ENCODE measurements around the gene SRR. TPM values are rescaled to one million over a fixed set of nuclear protein-coding genes. Genes with fewer than 3 reads are reported as not detected.
A peak's percentile ranks its signal among the peaks of the same experiment; 100 is the strongest.

Gene SRR
- total RNA-seq, 2 donors from 2014 or later, result 10.5 to 20.8 TPM

DNA sequence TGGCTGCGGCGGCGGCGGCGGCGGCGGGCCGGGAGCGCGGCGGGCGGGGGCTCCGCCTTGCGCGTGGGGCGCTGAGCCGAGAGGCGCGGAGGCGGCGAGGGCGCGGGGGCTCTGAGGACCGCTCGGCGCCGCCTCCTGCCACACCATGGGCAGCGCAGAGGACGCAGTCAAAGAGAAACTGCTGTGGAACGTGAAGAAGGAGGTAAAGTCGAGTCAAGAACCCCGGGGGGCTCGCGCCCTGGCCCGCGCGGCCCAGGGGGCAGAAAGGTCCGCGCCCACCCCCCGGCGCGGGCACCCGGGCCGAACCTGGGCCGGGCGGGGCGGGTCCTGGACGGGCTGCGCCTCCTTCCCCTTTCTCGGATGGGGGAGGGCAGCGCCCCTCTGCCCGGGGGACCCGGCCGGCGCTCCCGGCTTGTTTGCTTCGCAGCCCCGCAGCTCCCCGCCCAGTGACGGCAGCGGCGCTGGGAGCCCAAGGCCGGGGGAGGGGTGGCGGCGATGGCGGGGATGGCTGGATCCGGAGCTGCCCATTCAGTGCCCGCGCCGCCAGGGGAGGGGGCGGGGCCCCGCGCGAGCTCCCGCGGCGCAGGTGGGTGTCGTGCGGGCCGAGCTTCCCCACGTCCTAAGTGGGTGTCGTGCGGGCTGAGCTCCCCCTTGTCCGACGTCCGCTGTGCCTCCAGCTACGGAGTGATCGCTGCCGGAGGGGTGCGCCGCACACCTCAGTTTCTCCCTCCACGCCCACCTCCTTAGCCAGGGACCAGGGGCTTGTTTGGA lies 34.0 kb downstream of the SRR start:
- no peaks in the 10 kb centered on the region for H3K9me3 ChIP-seq
- H3K4me3 ChIP-seq, result peak overlapping the region; percentile 95
- H3K27ac ChIP-seq, result peak overlapping the region; percentile 70 to 74
- TF ChIP-seq, protein P1, sequence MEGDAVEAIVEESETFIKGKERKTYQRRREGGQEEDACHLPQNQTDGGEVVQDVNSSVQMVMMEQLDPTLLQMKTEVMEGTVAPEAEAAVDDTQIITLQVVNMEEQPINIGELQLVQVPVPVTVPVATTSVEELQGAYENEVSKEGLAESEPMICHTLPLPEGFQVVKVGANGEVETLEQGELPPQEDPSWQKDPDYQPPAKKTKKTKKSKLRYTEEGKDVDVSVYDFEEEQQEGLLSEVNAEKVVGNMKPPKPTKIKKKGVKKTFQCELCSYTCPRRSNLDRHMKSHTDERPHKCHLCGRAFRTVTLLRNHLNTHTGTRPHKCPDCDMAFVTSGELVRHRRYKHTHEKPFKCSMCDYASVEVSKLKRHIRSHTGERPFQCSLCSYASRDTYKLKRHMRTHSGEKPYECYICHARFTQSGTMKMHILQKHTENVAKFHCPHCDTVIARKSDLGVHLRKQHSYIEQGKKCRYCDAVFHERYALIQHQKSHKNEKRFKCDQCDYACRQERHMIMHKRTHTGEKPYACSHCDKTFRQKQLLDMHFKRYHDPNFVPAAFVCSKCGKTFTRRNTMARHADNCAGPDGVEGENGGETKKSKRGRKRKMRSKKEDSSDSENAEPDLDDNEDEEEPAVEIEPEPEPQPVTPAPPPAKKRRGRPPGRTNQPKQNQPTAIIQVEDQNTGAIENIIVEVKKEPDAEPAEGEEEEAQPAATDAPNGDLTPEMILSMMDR (IDR thresholded peaks at IDR 0.05), result peak; percentile 22
- peaks cover 5 to 25% of the 10 kb centered on the region in 2 donors for H3K4me1 ChIP-seq (ENCODE audit: control insufficient read depth in 1 of 2, low read depth in 2 of 2)
- H3K27me3 ChIP-seq (replicated peaks; ENCODE audit: insufficient read depth), result no peaks in the 10 kb centered on the region
- peaks cover 18% of the 10 kb centered on the region for H3K36me3 ChIP-seq
- ATAC-seq (ENCODE audit: insufficient number of reproducible peaks, low FRiP score, low read depth), result no peak
- no peak for DNase-seq (ENCODE audit: low spot score)

DNA sequence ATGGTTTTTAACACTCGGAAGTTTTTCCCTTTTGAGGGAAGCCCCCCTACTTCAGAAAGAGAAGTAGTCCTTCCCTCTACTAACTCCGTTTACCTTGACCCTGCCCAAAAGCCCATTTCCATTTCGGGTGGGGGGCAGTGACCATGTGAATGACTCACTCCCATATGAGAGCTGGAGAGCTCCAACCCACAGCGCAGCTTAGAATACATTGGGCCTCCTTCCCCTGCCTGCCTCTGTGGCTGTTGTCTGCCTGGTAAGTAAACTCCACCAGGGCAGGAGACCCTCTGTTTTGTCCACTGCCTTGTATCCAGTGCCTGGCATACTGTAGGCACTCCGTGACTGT lies 34.5 kb downstream of the SRR start:
- TF ChIP-seq, protein P1 (IDR thresholded peaks at IDR 0.05), result no peak

DNA sequence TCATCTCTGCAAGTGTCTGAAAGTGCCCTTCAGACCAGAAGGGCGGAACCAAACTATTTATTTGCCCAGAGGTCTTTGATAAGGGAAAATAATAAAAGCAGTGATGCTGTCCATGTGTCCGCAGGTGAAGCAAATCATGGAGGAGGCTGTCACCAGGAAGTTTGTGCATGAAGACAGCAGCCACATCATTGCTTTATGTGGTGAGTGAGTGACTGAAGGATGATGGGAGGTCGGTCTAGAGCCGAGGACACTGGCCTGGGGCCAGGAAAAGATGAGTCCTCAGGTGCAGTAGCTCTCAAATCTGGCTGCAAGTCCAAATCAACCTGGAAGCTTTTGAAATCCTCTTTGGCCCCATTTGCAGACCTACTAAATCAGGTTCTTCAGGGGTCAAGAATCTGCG lies 39.7 kb downstream of the SRR start:
- ATAC-seq (ENCODE audit: insufficient number of reproducible peaks, low FRiP score, low read depth), result no peak
- Histone ChIP-seq H3K9me3 (no peaks in the 10 kb centered on the region), H3K36me3 (no peaks in the 10 kb centered on the region), H3K27ac (no peak overlapping the region), H3K4me1 (ENCODE audit: control insufficient read depth in 1 of 2, low read depth in 2 of 2) (peaks cover 0 to 4% of the 10 kb centered on the region in 2 donors), H3K27me3 (replicated peaks; ENCODE audit: insufficient read depth) (no peaks in the 10 kb centered on the region), H3K4me3 (no peak overlapping the region)
- no peak for DNase-seq (ENCODE audit: low spot score)
- TF ChIP-seq, protein P1 (IDR thresholded peaks at IDR 0.05), result no peak

More for the DNA sequence above, 34.5 kb downstream of the SRR start:
- no peaks in the 10 kb centered on the region for H3K27me3 ChIP-seq (replicated peaks; ENCODE audit: insufficient read depth)
- no peak for ATAC-seq (ENCODE audit: insufficient number of reproducible peaks, low FRiP score, low read depth)
- H3K4me3 ChIP-seq, result peak overlapping the region; percentile 95
- peaks cover 14% of the 10 kb centered on the region for H3K36me3 ChIP-seq
- DNase-seq (ENCODE audit: low spot score), result no peak
- H3K4me1 ChIP-seq (ENCODE audit: control insufficient read depth in 1 of 2, low read depth in 2 of 2), result peaks cover 5 to 25% of the 10 kb centered on the region in 2 donors
- peak overlapping the region in 1 of 2 donors; percentile 74 for H3K27ac ChIP-seq
- H3K9me3 ChIP-seq, result no peaks in the 10 kb centered on the region

DNA sequence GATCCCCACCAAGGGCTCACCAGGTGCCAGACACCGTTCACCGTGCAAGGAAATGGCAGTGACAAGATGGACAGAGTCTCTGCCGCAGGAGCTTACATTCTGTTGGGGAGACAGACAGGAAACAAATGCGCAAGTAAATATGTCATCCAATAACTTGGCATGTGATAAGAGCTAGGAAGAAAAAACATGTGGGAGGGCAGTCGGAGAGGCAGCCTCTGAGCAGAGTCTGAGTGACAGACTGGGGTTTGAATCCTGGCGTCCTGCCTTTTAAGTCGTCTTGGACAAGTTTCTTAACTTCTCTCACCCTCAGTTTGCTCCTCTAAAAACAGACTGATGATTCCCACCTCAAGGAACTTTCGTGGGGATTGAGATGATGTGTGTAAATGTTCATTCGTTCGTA lies 40.8 kb downstream of the SRR start:
- no peak overlapping the region for H3K27ac ChIP-seq
- TF ChIP-seq, protein P1 (IDR thresholded peaks at IDR 0.05), result no peak
- H3K27me3 ChIP-seq (replicated peaks; ENCODE audit: insufficient read depth), result no peaks in the 10 kb centered on the region
- no peak for DNase-seq (ENCODE audit: low spot score)
- H3K4me3 ChIP-seq, result no peak overlapping the region
- no peaks in the 10 kb centered on the region for H3K4me1 ChIP-seq (ENCODE audit: control insufficient read depth in 1 of 2, low read depth in 2 of 2)
- no peaks in the 10 kb centered on the region for H3K9me3 ChIP-seq
- no peaks in the 10 kb centered on the region for H3K36me3 ChIP-seq
- no peak for ATAC-seq (ENCODE audit: insufficient number of reproducible peaks, low FRiP score, low read depth)

DNA sequence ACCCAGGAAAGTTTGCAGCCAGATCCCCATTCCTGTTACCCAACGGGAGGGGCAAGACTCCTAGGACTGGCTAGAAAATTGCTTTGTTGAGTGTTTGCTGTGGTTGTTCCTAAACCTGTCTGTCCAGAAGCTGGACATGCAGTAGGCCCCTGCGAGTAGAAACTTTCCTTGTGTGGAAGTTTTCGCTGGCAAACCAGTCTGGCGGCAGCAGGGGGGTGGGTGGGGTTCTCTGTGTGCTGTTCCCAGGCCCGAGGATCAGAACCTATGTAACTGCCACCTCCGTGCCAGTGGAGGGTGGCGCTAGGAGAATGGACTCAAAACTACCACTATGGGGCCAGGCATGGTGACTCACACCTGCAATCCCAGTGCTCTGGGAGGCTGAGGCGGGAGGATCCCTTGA lies 42.7 kb downstream of the SRR start:
- Histone ChIP-seq H3K27ac (no peak overlapping the region), H3K9me3 (no peaks in the 10 kb centered on the region), H3K27me3 (replicated peaks; ENCODE audit: insufficient read depth) (no peaks in the 10 kb centered on the region), H3K4me1 (ENCODE audit: control insufficient read depth in 1 of 2, low read depth in 2 of 2) (no peaks in the 10 kb centered on the region), H3K36me3 (no peaks in the 10 kb centered on the region), H3K4me3 (no peak overlapping the region)
- TF ChIP-seq, protein P1 (IDR thresholded peaks at IDR 0.05), result no peak
- no peak for ATAC-seq (ENCODE audit: insufficient number of reproducible peaks, low FRiP score, low read depth)
- no peak for DNase-seq (ENCODE audit: low spot score)
